GM23248 (cell line): Measurements from ENCODE around the gene SLC9A2. TPM values are rescaled to one million over a fixed set of nuclear protein-coding genes. Genes with fewer than 3 reads are reported as not detected.

Experiments
- DNase-seq: peaks from one replicate; pipeline ENCODE4 v3.0.0-alpha.2; 2015
- H2AFZ ChIP-seq: fragments of 200-600 bp; sonication (generic); 2 replicates; pipeline ENCODE4 v1.6.1; 2016; ENCODE audit warnings: antibody characterized with exemption
- H3F3A ChIP-seq: fragments of 200-600 bp; sonication (generic); 2 replicates; pipeline ENCODE4 v1.6.1; 2016; ENCODE audit warnings: mild to moderate bottlenecking, antibody characterized with exemption, mixed run types; ENCODE audit not compliant: insufficient read depth
- H3K27ac ChIP-seq: fragments of 200-600 bp; sonication (generic); 2 replicates; pipeline ENCODE4 v1.5.1; 2016; ENCODE audit warnings: mild to moderate bottlenecking
- H3K27me3 ChIP-seq: fragments of 200-600 bp; sonication (generic); replicated peaks from 2 replicates; pipeline ENCODE4 v1.6.1; 2016; ENCODE audit warnings: mild to moderate bottlenecking; ENCODE audit not compliant: insufficient read depth
- H3K36me3 ChIP-seq: fragments of 200-600 bp; sonication (generic); 2 replicates; pipeline ENCODE4 v1.6.1; 2016; ENCODE audit warnings: low read depth, mild to moderate bottlenecking
- H3K4me1 ChIP-seq: fragments of 200-600 bp; sonication (generic); 2 replicates; pipeline ENCODE4 v1.6.1; 2016; ENCODE audit warnings: mild to moderate bottlenecking; ENCODE audit not compliant: insufficient read depth
- H3K4me2 ChIP-seq: fragments of 200-600 bp; sonication (generic); one replicate; pipeline ENCODE4 v1.6.1; 2016; ENCODE audit warnings: mild to moderate bottlenecking; ENCODE audit not compliant: unreplicated experiment
- H3K4me3 ChIP-seq: fragments of 200-600 bp; sonication (generic); 2 replicates; pipeline ENCODE4 v1.5.1; 2016; ENCODE audit warnings: mild to moderate bottlenecking
- H3K79me2 ChIP-seq: fragments of 200-600 bp; sonication (generic); 2 replicates; pipeline ENCODE4 v1.6.1; 2016; ENCODE audit warnings: mild to moderate bottlenecking; ENCODE audit not compliant: insufficient read depth
- H3K9ac ChIP-seq: fragments of 200-600 bp; sonication (generic); 2 replicates; pipeline ENCODE4 v1.6.1; 2016; ENCODE audit warnings: mild to moderate bottlenecking
- H3K9me2 ChIP-seq: fragments of 200-600 bp; sonication (generic); 2 replicates; pipeline ENCODE4 v1.6.1; 2016; ENCODE audit warnings: mixed run types, mild to moderate bottlenecking, moderate library complexity; ENCODE audit not compliant: insufficient read depth
- H3K9me3 ChIP-seq: fragments of 200-600 bp; sonication (generic); one replicate; pipeline ENCODE4 v1.6.1; 2017; ENCODE audit warnings: low read depth
- H4K20me1 ChIP-seq: fragments of 200-600 bp; sonication (generic); 2 replicates; pipeline ENCODE4 v1.6.0; 2016; ENCODE audit not compliant: insufficient read depth
- EZH2 ChIP-seq: fragments of 200-600 bp; sonication (generic); IDR thresholded peaks from 2 replicates; pipeline ENCODE4 v1.6.1; 2018; ENCODE audit warnings: antibody characterized with exemption, mild to moderate bottlenecking; ENCODE audit not compliant: insufficient read depth, poor library complexity, severe bottlenecking
- EZH2phosphoT487 ChIP-seq: fragments of 200-600 bp; sonication (generic); IDR thresholded peaks from 2 replicates; pipeline ENCODE4 v1.6.1; 2018; ENCODE audit warnings: antibody characterized with exemption, moderate library complexity, mild to moderate bottlenecking, low read depth; ENCODE audit not compliant: insufficient read depth
- WGBS, 2 experiments: methylation state at CpG; one replicate each; pipeline ENCODE4 v1.1.6; 2015 to 2017; ENCODE audit warnings: low lambda C conversion rate in 2 of 2, low coverage in 1 of 2; ENCODE audit errors: missing lambda C conversion rate in 2 of 2; 5-methylcytosine and 5-hydroxymethylcytosine counted together
- in situ Hi-C: fragments of 300-500 bp; cut with MboI; formaldehyde crosslinking; loops from 2 replicates; pipeline ENCODE4 v1.15.0; 2020
- polyA plus RNA-seq: library from polyadenylated mRNA; unstranded; fragments of >200 nt; fragmentation: Nextera tagmentation; extraction: Ambion mirVana; gene quantifications from 2 replicates; pipeline ENCODE4 v1.2.1, GENCODE V29; 2016
- total RNA-seq: library from RNA; depleted of rRNA; stranded (reverse); fragments of >200 nt; shearing (Covaris generic); gene quantifications from 2 replicates; pipeline ENCODE4 v1.2.3, GENCODE V29; 2014

Gene SLC9A2
- total and polyA plus RNA-seq, 2 experiments from 2014 or later, result not detected

DNA sequence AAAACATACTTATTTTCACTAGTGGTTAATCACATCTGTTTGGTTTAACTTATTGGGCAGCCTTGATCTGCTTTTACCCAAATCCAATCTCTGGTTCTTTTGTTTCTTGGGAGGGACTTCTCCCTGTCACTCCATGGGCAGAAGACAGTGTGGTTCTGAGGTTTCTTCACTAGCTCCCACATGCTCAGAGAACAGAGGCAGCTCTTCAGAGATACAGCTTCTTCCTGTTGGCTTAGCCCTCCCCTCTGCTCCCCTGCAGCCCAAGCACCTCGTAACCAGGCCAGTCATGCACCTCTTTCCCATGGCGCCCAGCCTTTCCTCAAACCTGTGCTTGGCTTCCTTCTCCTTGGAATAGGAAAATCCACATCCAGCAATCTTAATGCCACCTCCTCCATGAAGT lies 32.8 kb downstream of the SLC9A2 start:
- no peaks in the 10 kb centered on the region for H3K4me1 ChIP-seq
- 29 to 51% methylated on average over 2 of the region's 2 CpGs for WGBS, 2 experiments
- no peak overlapping the region for H3K27ac ChIP-seq
- no peak overlapping the region for H3K9ac ChIP-seq
- no peaks in the 10 kb centered on the region for H3K9me2 ChIP-seq
- no peaks in the 10 kb centered on the region for H3K36me3 ChIP-seq
- H3K4me3 ChIP-seq, result no peak overlapping the region
- H3K27me3 ChIP-seq, result no peaks in the 10 kb centered on the region
- in situ Hi-C loops, result no loop called here
- no peak for TF ChIP-seq EZH2
- TF ChIP-seq EZH2phosphoT487, result no peak
- no peak overlapping the region for H2AFZ ChIP-seq
- H3K9me3 ChIP-seq, result no peaks in the 10 kb centered on the region
- H3K79me2 ChIP-seq, result no peaks in the 10 kb centered on the region
- no peak for DNase-seq
- H3K4me2 ChIP-seq, result no peak overlapping the region
- no peaks in the 10 kb centered on the region for H4K20me1 ChIP-seq
- no peaks in the 10 kb centered on the region for H3F3A ChIP-seq

DNA sequence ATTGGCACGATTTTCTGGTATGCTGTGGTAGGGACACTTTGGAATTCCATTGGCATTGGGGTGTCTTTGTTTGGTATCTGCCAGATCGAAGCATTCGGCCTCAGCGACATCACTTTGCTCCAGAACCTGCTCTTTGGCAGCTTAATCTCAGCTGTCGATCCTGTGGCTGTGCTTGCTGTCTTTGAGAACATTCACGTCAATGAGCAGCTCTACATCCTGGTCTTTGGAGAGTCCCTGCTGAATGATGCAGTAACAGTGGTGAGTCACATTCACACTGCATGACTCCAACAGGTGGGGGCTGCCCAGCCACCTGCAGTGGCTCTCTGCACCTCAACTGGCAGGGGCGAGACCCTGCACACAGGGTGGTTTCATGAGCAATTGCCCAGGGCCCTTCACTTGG lies 38.4 kb downstream of the SLC9A2 start:
- TF ChIP-seq EZH2phosphoT487, result no peak
- TF ChIP-seq EZH2, result no peak
- no peaks in the 10 kb centered on the region for H3K79me2 ChIP-seq
- no peaks in the 10 kb centered on the region for H3K9me3 ChIP-seq
- H3K9ac ChIP-seq, result no peak overlapping the region
- no peaks in the 10 kb centered on the region for H4K20me1 ChIP-seq
- in situ Hi-C loops, result no loop called here
- no peaks in the 10 kb centered on the region for H3F3A ChIP-seq
- H3K9me2 ChIP-seq, result no peaks in the 10 kb centered on the region
- H3K27ac ChIP-seq, result no peak overlapping the region
- H3K4me1 ChIP-seq, result no peaks in the 10 kb centered on the region
- H3K27me3 ChIP-seq, result no peaks in the 10 kb centered on the region; the same call in 1 of the 2 replicates
- DNase-seq, result no peak
- H3K4me2 ChIP-seq, result no peak overlapping the region
- WGBS, 2 experiments, result 66 to 68% methylated on average over 7 of the region's 7 CpGs
- H3K36me3 ChIP-seq, result no peaks in the 10 kb centered on the region
- no peak overlapping the region for H2AFZ ChIP-seq
- no peak overlapping the region for H3K4me3 ChIP-seq

DNA sequence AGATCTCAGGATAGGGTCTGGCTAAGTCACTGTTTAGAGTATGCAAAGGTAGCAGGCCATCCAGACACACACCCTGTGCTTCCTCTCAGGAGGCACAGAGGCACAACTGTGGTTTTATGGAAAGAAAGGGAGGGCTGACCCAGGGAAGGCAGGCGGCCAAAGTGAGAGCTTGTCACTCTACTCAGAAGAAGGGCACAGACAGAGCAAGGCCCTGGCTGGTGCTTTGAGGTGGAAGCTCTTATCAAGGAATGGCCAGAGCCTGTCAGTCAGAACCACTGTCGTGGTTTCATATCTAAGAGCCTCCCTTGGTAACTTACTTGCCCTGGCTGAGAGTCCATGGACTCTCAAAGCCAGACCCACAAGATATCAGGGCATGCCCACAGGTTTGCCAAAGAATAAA lies 40.7 kb downstream of the SLC9A2 start:
- Histone ChIP-seq H3K36me3 (no peaks in the 10 kb centered on the region), H2AFZ (no peak overlapping the region), H3F3A (no peaks in the 10 kb centered on the region), H3K27ac (no peak overlapping the region), H3K79me2 (no peaks in the 10 kb centered on the region), H3K9me3 (no peaks in the 10 kb centered on the region), H3K4me1 (no peaks in the 10 kb centered on the region), H3K4me3 (no peak overlapping the region), H3K9me2 (no peaks in the 10 kb centered on the region), H3K9ac (no peak overlapping the region), H4K20me1 (no peaks in the 10 kb centered on the region), H3K4me2 (no peak overlapping the region), H3K27me3 (no peaks in the 10 kb centered on the region; the same call in 1 of the 2 replicates)
- no peak for DNase-seq
- WGBS, 2 experiments, result 22 to 30% methylated on average over 2 of the region's 2 CpGs
- in situ Hi-C loops, result no loop called here
- TF ChIP-seq EZH2phosphoT487 (no peak), EZH2 (no peak)

DNA sequence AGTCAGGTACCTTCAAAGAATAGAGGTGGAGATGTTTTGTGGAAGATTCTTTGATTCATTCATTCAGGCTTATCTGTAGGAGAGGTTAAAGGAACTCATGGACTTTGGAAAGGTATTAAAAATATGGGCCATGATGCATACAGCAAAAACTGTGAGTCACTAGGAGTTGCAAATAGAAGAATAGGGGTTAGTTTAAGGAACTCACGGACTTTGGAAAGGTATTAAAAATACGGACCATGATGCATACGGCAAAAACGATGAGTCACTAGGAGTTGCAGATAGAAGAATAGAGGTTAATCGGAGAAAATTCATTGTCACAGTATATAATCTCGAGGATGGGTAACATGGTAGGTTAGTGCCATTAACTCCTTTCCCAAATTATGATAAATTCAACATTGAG lies 41.2 kb downstream of the SLC9A2 start:
- no peaks in the 10 kb centered on the region for H3K36me3 ChIP-seq
- no peaks in the 10 kb centered on the region; the same call in 1 of the 2 replicates for H3K27me3 ChIP-seq
- in situ Hi-C loops, result no loop called here
- no peaks in the 10 kb centered on the region for H3K9me2 ChIP-seq
- H3K9me3 ChIP-seq, result no peaks in the 10 kb centered on the region
- no peak overlapping the region for H3K27ac ChIP-seq
- H3K4me2 ChIP-seq, result no peak overlapping the region
- 65 to 66% methylated on average over 6 of the region's 6 CpGs for WGBS, 2 experiments
- no peak overlapping the region for H3K4me3 ChIP-seq
- no peaks in the 10 kb centered on the region for H3F3A ChIP-seq
- TF ChIP-seq EZH2 (no peak), EZH2phosphoT487 (no peak)
- no peaks in the 10 kb centered on the region for H3K79me2 ChIP-seq
- no peak for DNase-seq
- no peaks in the 10 kb centered on the region for H4K20me1 ChIP-seq
- H2AFZ ChIP-seq, result no peak overlapping the region
- no peaks in the 10 kb centered on the region for H3K4me1 ChIP-seq
- no peak overlapping the region for H3K9ac ChIP-seq

DNA sequence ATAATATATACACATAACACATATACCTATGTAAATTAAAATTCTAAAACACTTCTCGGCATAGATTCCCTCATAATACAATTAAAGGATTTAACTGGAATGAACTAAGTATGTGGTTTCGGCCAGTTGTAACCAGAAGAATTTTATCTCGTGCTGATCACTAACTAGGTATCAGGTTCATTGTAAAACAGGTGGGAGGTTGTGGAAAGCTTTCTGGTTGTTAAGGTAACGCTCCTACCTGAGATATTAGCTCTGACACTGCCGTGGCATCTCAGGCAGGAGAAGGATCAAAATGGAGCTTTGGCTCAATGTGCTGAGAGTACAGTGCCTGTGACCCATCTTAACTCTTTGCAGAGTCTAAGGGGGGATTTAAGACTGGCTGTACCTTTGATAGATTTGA lies 42.5 kb downstream of the SLC9A2 start:
- H3K27me3 ChIP-seq, result no peaks in the 10 kb centered on the region; the same call in 1 of the 2 replicates
- TF ChIP-seq EZH2phosphoT487, result no peak
- TF ChIP-seq EZH2, result no peak
- no peak overlapping the region for H3K4me3 ChIP-seq
- H3K36me3 ChIP-seq, result no peaks in the 10 kb centered on the region
- no peak overlapping the region for H3K27ac ChIP-seq
- no peaks in the 10 kb centered on the region for H3F3A ChIP-seq
- H3K4me2 ChIP-seq, result no peak overlapping the region
- H3K79me2 ChIP-seq, result no peaks in the 10 kb centered on the region
- no peaks in the 10 kb centered on the region for H3K4me1 ChIP-seq
- in situ Hi-C loops, result no loop called here
- no peaks in the 10 kb centered on the region for H3K9me2 ChIP-seq
- H3K9ac ChIP-seq, result no peak overlapping the region
- DNase-seq, result no peak
- H2AFZ ChIP-seq, result no peak overlapping the region
- WGBS, 2 experiments, result 50 to 58% methylated on average over 5 of the region's 5 CpGs
- H3K9me3 ChIP-seq, result no peaks in the 10 kb centered on the region
- H4K20me1 ChIP-seq, result no peaks in the 10 kb centered on the region
